A673 (cell line): ENCODE measurements around the gene RASD2.

Source experiments
- CTCF ChIP-seq: fragments of 300-800, 200-600 bp; sonication (generic); conservative IDR thresholded peaks from 2 replicates; pipeline ENCODE4 v1.5.1; 2017; ENCODE audit warnings: low read depth, mild to moderate bottlenecking, antibody characterized with exemption, low read length, moderate library complexity, mixed read lengths
- EZH2 ChIP-seq: fragments of 200-600 bp; sonication (generic); IDR thresholded peaks from 2 replicates; pipeline ENCODE4 v1.6.1; 2017; ENCODE audit warnings: borderline replicate concordance, low read depth, mild to moderate bottlenecking, mixed read lengths, antibody characterized with exemption, low read length; ENCODE audit not compliant: poor library complexity, severe bottlenecking

- no peak for TF ChIP-seq EZH2
- no peak for TF ChIP-seq CTCF
Measured at GRCh38 chr22:35559354-35560005, 18.8 kb downstream of the RASD2 start.
